ENCODE measurements around the gene SPDYE6. TPM values are rescaled to one million over a fixed set of nuclear protein-coding genes. Genes with fewer than 3 reads are reported as not detected.
A peak's percentile ranks its signal among the peaks of the same experiment; 100 is the strongest.

Gene SPDYE6
- total RNA-seq, 1 donor from 2014 or later = not detected

DNA sequence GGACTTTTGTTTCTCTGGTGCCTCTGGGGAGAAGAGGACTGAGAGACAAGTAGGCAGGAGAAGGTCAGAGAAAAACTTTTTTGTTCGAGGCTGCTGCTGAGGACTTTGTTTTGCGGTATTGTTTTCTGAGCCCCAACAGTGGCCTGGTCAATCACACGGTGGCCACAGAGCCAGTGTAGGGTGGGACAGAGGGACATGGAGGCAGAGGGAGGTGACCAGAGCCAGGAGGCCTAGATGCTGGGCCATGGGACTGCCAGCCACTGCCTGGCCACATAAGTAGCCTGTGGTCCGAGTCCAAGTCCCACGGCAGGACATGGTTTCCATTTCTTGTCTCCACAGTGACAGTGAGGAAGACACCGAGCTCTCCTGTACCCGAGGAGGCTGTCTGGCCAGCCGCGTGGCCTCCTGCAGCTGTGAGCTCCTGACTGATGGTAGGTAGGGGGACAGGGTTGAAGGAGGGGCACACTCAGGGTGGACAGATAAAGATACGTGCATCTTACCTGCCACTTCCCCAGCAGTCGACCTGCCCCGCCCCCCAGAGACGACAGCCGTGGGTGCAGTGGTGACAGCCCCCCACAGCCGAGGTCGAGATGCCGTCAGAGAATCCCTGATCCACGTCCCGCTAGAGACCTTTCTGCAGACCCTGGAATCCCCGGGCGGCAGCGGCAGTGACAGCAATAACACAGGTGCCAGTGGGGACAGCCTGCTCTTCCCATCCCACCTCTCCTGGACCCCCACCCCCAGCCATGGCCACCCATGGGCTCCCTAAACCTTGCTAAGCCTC is 42.1 kb downstream of the SPDYE6 start:
- H3K27ac Mint-ChIP-seq = no peak overlapping the region
- H3K9me3 Mint-ChIP-seq = no peaks in the 10 kb centered on the region
- peaks cover 4% of the 10 kb centered on the region for H3K36me3 Mint-ChIP-seq
- H3K4me1 Mint-ChIP-seq (ENCODE audit: unreplicated experiment) = no peaks in the 10 kb centered on the region
- DNase-seq (ENCODE audit: extremely low spot score, unreplicated experiment) = no peak
- H3K27me3 Mint-ChIP-seq = no peaks in the 10 kb centered on the region
- no peak overlapping the region for H3K4me3 Mint-ChIP-seq
- TF ChIP-seq, protein P1, sequence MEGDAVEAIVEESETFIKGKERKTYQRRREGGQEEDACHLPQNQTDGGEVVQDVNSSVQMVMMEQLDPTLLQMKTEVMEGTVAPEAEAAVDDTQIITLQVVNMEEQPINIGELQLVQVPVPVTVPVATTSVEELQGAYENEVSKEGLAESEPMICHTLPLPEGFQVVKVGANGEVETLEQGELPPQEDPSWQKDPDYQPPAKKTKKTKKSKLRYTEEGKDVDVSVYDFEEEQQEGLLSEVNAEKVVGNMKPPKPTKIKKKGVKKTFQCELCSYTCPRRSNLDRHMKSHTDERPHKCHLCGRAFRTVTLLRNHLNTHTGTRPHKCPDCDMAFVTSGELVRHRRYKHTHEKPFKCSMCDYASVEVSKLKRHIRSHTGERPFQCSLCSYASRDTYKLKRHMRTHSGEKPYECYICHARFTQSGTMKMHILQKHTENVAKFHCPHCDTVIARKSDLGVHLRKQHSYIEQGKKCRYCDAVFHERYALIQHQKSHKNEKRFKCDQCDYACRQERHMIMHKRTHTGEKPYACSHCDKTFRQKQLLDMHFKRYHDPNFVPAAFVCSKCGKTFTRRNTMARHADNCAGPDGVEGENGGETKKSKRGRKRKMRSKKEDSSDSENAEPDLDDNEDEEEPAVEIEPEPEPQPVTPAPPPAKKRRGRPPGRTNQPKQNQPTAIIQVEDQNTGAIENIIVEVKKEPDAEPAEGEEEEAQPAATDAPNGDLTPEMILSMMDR (conservative IDR thresholded peaks at IDR 0.05) = no peak

DNA sequence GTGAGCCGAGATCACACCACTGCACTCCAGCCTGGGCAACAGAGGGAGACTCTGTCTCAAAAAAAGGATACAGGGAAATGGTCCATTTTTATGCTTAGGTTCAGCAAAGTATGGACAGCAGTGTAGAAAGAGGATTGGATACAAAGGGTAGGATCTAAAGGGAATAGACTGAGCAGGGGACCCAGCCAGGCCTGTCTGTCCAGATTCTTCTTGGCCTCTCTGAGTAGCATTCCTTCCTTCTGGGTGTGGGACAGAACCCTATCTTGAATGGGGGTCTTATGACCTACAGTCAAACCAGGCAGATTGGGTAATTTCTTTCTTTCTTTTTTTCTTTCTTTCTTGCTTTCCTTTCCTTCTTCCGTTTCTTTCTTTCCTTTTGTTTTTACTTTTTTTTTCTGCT is 43.9 kb downstream of the SPDYE6 start:
- Mint-ChIP-seq H3K9me3 (no peaks in the 10 kb centered on the region), H3K4me3 (peak overlapping the region; percentile 49), H3K36me3 (peaks cover 4% of the 10 kb centered on the region), H3K27me3 (no peaks in the 10 kb centered on the region), H3K27ac (peak overlapping the region; percentile 91), H3K4me1 (ENCODE audit: unreplicated experiment) (no peaks in the 10 kb centered on the region)
- TF ChIP-seq, protein P1 (conservative IDR thresholded peaks at IDR 0.05) = no peak
- no peak for DNase-seq (ENCODE audit: extremely low spot score, unreplicated experiment)

DNA sequence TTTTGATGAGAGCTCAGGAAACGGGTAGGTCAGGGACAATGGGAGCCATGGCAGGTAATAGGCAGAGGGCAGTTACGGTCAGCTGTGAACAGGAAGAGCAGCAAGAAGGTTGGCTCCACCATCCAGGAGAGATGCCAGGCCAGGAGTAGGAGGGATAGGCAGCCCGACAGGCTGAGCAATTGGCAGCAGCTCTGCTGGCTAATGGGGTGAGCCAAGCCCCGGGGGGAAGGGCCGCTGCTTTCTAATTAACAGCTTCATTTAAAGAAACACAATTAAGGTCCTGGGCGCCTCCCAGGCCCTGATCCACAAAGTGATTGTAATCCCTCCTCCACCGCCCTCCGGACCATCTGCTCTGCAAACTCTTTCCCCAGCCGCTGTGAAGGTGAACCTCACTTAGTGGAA is 45.8 kb downstream of the SPDYE6 start:
- H3K4me1 Mint-ChIP-seq (ENCODE audit: unreplicated experiment) = no peaks in the 10 kb centered on the region
- H3K9me3 Mint-ChIP-seq = no peaks in the 10 kb centered on the region
- H3K4me3 Mint-ChIP-seq = no peak overlapping the region
- DNase-seq (ENCODE audit: extremely low spot score, unreplicated experiment) = no peak
- H3K27ac Mint-ChIP-seq = no peak overlapping the region
- H3K27me3 Mint-ChIP-seq = no peaks in the 10 kb centered on the region
- TF ChIP-seq, protein P1 (conservative IDR thresholded peaks at IDR 0.05) = no peak
- peaks cover 4% of the 10 kb centered on the region for H3K36me3 Mint-ChIP-seq

DNA sequence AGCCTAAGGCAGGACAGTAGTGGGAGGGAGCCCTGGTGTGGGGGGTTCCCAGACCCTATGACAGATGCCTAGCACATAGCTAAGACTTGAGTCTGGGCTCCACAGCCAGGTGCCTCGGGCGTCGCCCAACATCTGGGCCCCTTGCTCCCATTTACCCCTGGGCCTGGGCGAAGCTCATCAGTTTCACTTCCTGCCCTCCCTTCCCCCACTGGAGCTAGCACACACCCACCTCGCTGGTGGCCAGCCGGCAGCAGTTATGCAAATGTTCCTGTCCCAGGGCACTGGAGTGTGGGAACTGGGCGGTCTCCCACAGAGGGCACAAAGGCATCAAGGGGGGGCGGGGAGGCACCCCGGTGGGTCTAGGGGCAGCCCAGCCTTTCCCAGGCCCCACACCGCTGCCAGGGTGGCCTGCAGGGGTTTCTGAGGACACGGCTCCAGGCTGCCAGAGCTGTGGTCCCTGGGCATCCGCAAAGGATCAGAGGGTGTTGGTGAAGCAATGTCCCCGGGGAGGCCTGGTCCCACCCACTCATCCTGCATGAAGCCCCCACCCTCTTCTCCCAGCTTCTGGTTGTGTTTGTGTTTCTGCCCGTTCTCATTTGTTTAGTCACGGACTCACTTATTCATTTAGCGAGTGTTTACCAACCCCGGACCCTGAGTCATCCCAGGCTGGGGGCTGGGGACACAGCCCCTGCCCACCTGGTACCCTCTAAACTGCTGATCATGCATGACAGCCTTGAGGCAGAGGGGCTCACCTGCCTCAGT is 49.1 kb downstream of the SPDYE6 start:
- no peak for DNase-seq (ENCODE audit: extremely low spot score, unreplicated experiment)

DNA sequence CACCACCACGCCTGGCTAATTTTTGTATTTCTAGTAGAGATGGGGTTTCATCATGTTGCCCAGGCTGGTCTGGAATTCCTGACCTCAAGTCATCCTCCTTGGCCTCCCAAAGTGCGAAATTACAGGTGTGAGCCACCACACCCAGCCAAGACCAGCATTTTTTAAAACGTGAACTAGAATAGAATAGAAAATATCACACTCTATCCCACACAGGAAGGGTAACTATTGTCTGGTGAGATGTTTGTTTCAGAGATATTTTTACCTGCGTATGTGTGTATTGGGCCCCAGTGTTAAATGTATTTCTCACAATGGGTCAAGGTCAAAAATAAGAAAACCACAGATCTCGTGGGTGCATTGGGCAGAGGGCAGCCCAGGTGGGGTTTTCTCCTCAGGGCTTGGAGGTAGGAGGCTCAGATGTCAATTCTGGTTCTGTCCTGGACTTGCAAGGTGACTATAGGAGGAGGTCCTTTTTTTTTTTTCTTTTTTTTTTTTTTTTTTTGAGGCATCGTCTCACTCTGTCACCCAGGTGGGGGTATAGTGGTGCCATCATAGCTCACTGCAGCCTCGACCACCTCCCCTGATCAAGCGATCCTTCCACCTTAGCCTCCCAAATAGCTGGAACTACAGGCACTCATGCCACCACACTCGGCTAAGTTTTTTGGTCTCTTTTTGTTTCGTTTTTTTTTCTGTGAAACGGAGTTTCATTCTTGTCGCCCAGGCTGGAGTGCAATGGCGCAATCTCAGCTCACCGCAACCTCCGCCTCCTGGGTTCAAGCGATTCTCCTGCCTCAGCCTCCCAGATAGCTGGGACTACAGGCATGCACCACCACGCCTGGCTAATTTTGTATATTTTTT is 50.6 kb downstream of the SPDYE6 start:
- H3K9me3 Mint-ChIP-seq = no peaks in the 10 kb centered on the region
- no peaks in the 10 kb centered on the region for H3K4me1 Mint-ChIP-seq (ENCODE audit: unreplicated experiment)
- no peaks in the 10 kb centered on the region for H3K27me3 Mint-ChIP-seq
- H3K27ac Mint-ChIP-seq = no peak overlapping the region
- TF ChIP-seq, protein P1 (conservative IDR thresholded peaks at IDR 0.05) = no peak
- no peaks in the 10 kb centered on the region for H3K36me3 Mint-ChIP-seq
- DNase-seq (ENCODE audit: extremely low spot score, unreplicated experiment) = no peak
- no peak overlapping the region for H3K4me3 Mint-ChIP-seq

More for the DNA sequence above, 49.1 kb downstream of the SPDYE6 start:
- H3K27me3 Mint-ChIP-seq = no peaks in the 10 kb centered on the region
- TF ChIP-seq, protein P1 (conservative IDR thresholded peaks at IDR 0.05) = no peak
- no peak overlapping the region for H3K4me3 Mint-ChIP-seq
- no peaks in the 10 kb centered on the region for H3K36me3 Mint-ChIP-seq
- H3K4me1 Mint-ChIP-seq (ENCODE audit: unreplicated experiment) = no peaks in the 10 kb centered on the region
- H3K9me3 Mint-ChIP-seq = no peaks in the 10 kb centered on the region
- H3K27ac Mint-ChIP-seq = no peak overlapping the region

Data from type B pancreatic cell (in vitro differentiated cells).